HG02588 (cell line): ENCODE measurements around the gene OMD.

ENCODE experiments used
- ATAC-seq: cut with Tn5 transposase; IDR thresholded peaks from one replicate; pipeline ENCODE4 v1.9.1; 2021; ENCODE audit warnings: mild to moderate bottlenecking, moderate library complexity; ENCODE audit not compliant: unreplicated experiment

The OMD gene

GRCh38 chr9:92424340-92424739, at the start of gene OMD:
OMD (minus strand) TSS chr9:92424471; CDS start chr9:92417558, 6,913 bp downstream.
- no peak for ATAC-seq

GRCh38 chr9:92468206-92468605, 43.9 kb upstream of the OMD start:
- ATAC-seq: no peak

- ATAC-seq: no peak
Observed at GRCh38 chr9:92467511-92467910, 43.2 kb upstream of the OMD start.

- ATAC-seq: no peak
Observed at GRCh38 chr9:92467041-92467440, 42.8 kb upstream of the OMD start.

GRCh38 chr9:92463984-92464383, 39.7 kb upstream of the OMD start:
- ATAC-seq: no peak

GRCh38 chr9:92463387-92463786, 39.1 kb upstream of the OMD start:
- ATAC-seq: no peak

GRCh38 chr9:92457576-92457975, 33.3 kb upstream of the OMD start:
- no peak for ATAC-seq

GRCh38 chr9:92455217-92455616, 30.9 kb upstream of the OMD start:
- ATAC-seq: no peak

GRCh38 chr9:92446536-92446935, 22.3 kb upstream of the OMD start:
- ATAC-seq: no peak

- no peak for ATAC-seq
Observed at GRCh38 chr9:92444841-92445240, 20.6 kb upstream of the OMD start.

GRCh38 chr9:92440751-92441046, 16.4 kb upstream of the OMD start:
- no peak for ATAC-seq

- ATAC-seq: no peak
Observed at GRCh38 chr9:92439921-92440750, 15.9 kb upstream of the OMD start.

- no peak for ATAC-seq
Observed at GRCh38 chr9:92438900-92439526, 14.7 kb upstream of the OMD start.

GRCh38 chr9:92435263-92435662, 11.0 kb upstream of the OMD start:
- ATAC-seq: no peak

- ATAC-seq: no peak
Observed at GRCh38 chr9:92432972-92433548, 8.8 kb upstream of the OMD start.

- no peak for ATAC-seq
Observed at GRCh38 chr9:92432350-92432749, 8.1 kb upstream of the OMD start.

GRCh38 chr9:92429836-92430235, 5.6 kb upstream of the OMD start:
- no peak for ATAC-seq

- ATAC-seq: no peak
Observed at GRCh38 chr9:92426501-92427145, 2.4 kb upstream of the OMD start.

GRCh38 chr9:92425474-92425873, 1.2 kb upstream of the OMD start:
- ATAC-seq: no peak

- ATAC-seq: no peak
Observed at GRCh38 chr9:92423612-92424011, 659 bp downstream of the OMD start.

GRCh38 chr9:92422611-92423338, 1.5 kb downstream of the OMD start:
- no peak for ATAC-seq
